Testis (tissue), 2 donors: ENCODE data around the gene EHF.
"Not testable (repeated sequence)": the region's sequence is repeated elsewhere in the genome, so short reads cannot be mapped to it uniquely, and the experiment has no call there.

Source experiments
- CTCF ChIP-seq, 3 experiments: fragments of 450-650 bp in 2 of 3; fragments of 200-600 bp in 1 of 3; sonication (generic) in 1 of 3; IDR thresholded peaks; one replicate each; pipeline ENCODE4 v1.5.1; 2016 to 2019; ENCODE audit warnings: antibody characterized with exemption in 3 of 3, mild to moderate bottlenecking in 2 of 3, moderate library complexity in 1 of 3
- POLR2A ChIP-seq: fragments of 450-650 bp; IDR thresholded peaks from one replicate; pipeline ENCODE4 v1.6.1; 2017; ENCODE audit warnings: antibody characterized with exemption, mild to moderate bottlenecking, moderate library complexity

GRCh38 chr11:34692299-34692698 is 71.4 kb downstream of the EHF start:
- not testable (repeated sequence) for TF ChIP-seq CTCF (IDR thresholded peaks at IDR 0.05); POLR2A
